Aorta (tissue), 5 donors: Measurements from ENCODE around the gene ROPN1L. TPM values are rescaled to one million over a fixed set of nuclear protein-coding genes. Genes with fewer than 3 reads are reported as not detected.

Experiments used
- ATAC-seq: fragments of 200-7000 bp; cut with Tn5 transposase; one replicate; pipeline ENCODE4 v1.9.1; 2022; ENCODE audit warnings: moderate library complexity; ENCODE audit not compliant: low FRiP score
- DNase-seq, 2 donors: peaks; one replicate each; pipeline ENCODE4 v3.0.0-alpha.2; 2020
- H3K27ac ChIP-seq, 2 donors: one replicate each; pipeline ENCODE4 v1.5.1; 2013; ENCODE audit warnings: low read length in 2 of 2, mild to moderate bottlenecking in 2 of 2, moderate library complexity in 2 of 2, control low read depth in 1 of 2, inconsistent platforms in 1 of 2, low read depth in 1 of 2
- H3K27me3 ChIP-seq, 2 donors: one replicate each; pipeline ENCODE4 v1.6.1; 2013; ENCODE audit warnings: control low read depth in 1 of 2, low read length in 1 of 2, mild to moderate bottlenecking in 1 of 2, moderate library complexity in 1 of 2; ENCODE audit not compliant: insufficient read depth in 2 of 2, control insufficient read depth in 1 of 2
- H3K36me3 ChIP-seq, 2 donors: one replicate each; pipeline ENCODE4 v1.6.1; 2013; ENCODE audit warnings: control low read depth in 1 of 2, low read length in 1 of 2, mild to moderate bottlenecking in 1 of 2; ENCODE audit not compliant: insufficient read depth in 2 of 2, control insufficient read depth in 1 of 2
- H3K4me1 ChIP-seq, 2 donors: one replicate each; pipeline ENCODE4 v1.6.1; 2013; ENCODE audit warnings: low read length in 2 of 2, control low read depth in 1 of 2, mild to moderate bottlenecking in 1 of 2, moderate library complexity in 1 of 2; ENCODE audit not compliant: insufficient read depth in 2 of 2, control insufficient read depth in 1 of 2
- H3K4me3 ChIP-seq, 2 donors: one replicate each; pipeline ENCODE4 v1.5.1; 2013; ENCODE audit warnings: low read length in 2 of 2, control low read depth in 1 of 2, mild to moderate bottlenecking in 1 of 2
- H3K9me3 ChIP-seq: one replicate; pipeline ENCODE4 v1.6.1; 2013; ENCODE audit warnings: mild to moderate bottlenecking, low read length; ENCODE audit not compliant: control insufficient read depth
- WGBS, 2 donors: extraction: QIAGEN DNeasy Blood & Tissue Kit; methylation state at CpG; one replicate each; pipeline ENCODE4 v1.1.7; 2013; 5-methylcytosine and 5-hydroxymethylcytosine counted together
- intact Hi-C, 2 donors: fragments of 100-400 bp; cut with DNase I; formaldehyde crosslinking; loops; one replicate each; pipeline versions ENCODE4 v1.14.2 to v1.15.0; 2022
- polyA plus RNA-seq, 2 donors: library from polyadenylated mRNA; stranded (reverse); fragments of 200-250 nt; gene quantifications; one replicate each; pipeline ENCODE4 v1.2.3, GENCODE V29; 2013
- total RNA-seq, 2 donors: library from RNA; stranded (reverse); fragmentation: NEBNext Ultra II Directional; extraction: Animal tissue kit (Norgen Biotek cat#: 25700); gene quantifications; one replicate each; pipeline ENCODE4 v1.2.1, GENCODE V29; 2021
- donor health status: healthy with polysubstance abuse.
- donor health status: Bipolar disorder and iron deficiency.
- donor health status: DM: no; HTN: no; CAD: no.
- donor health status: DM: no; HTN: no; CAD: no.
- donor health status: DM: yes; HTN: yes; CAD: no.

The ROPN1L gene
- total and polyA plus RNA-seq, 4 donors, result 0.68 to 0.88 TPM; not detected in 2

DNA sequence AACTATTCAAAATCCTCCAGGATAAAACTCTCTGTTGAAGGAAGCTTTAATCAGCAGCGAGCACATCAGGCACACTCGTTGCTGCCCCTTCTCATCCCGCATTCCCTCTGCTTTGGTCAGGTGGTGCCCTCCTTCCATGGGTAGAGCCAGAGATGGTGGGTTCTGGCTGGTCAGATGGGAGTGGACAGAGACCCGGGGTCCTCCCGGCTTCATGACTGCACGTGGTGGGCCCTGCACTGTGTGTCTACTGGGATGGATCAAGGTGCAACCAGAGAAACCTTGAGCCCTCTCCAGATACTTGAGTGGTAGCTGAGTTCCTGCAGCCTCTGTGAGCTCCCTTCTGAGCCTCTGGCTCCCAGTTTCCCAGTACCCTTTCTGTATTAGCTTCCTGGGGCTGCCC, 36.3 kb downstream of the ROPN1L start:
- no peak for ATAC-seq
- intact Hi-C loops, result no loop called here
- DNase-seq, result no peak
- WGBS, 2 donors, result 95 to 96% methylated on average over 6 of the region's 6 CpGs
- H3K27me3 ChIP-seq, result no peaks in the 10 kb centered on the region
- no peak overlapping the region for H3K4me3 ChIP-seq
- peaks cover 6% of the 10 kb centered on the region for H3K9me3 ChIP-seq
- H3K36me3 ChIP-seq, result no peaks in the 10 kb centered on the region
- no peaks in the 10 kb centered on the region for H3K4me1 ChIP-seq
- H3K27ac ChIP-seq, result no peak overlapping the region

DNA sequence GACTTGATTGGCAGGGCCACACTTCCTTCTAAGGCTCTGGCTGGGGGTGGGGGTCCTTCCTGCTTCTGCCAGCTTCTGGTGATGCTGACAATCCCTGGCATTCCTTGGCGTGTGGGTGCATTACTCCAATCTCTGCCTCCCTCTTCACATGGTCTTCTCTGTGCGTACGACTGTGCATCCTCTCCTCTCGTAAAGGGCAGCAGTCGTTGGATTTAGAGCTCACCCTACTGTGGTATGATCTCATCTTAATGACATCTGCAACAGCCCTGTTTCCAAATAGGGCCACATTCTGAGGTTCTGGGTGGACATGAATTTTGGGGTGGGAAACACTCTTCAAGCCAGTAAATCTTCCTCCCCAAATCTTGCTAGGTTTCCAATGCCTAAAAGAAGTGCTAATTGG, 36.8 kb downstream of the ROPN1L start:
- no peaks in the 10 kb centered on the region for H3K36me3 ChIP-seq
- intact Hi-C loops, result no loop called here
- H3K27ac ChIP-seq, result no peak overlapping the region
- no peaks in the 10 kb centered on the region for H3K27me3 ChIP-seq
- WGBS, 2 donors, result 54 to 61% methylated on average over 5 of the region's 5 CpGs
- ATAC-seq (no peak), DNase-seq (no peak)
- H3K4me3 ChIP-seq, result no peak overlapping the region
- peaks cover 6% of the 10 kb centered on the region for H3K9me3 ChIP-seq
- H3K4me1 ChIP-seq, result no peaks in the 10 kb centered on the region

DNA sequence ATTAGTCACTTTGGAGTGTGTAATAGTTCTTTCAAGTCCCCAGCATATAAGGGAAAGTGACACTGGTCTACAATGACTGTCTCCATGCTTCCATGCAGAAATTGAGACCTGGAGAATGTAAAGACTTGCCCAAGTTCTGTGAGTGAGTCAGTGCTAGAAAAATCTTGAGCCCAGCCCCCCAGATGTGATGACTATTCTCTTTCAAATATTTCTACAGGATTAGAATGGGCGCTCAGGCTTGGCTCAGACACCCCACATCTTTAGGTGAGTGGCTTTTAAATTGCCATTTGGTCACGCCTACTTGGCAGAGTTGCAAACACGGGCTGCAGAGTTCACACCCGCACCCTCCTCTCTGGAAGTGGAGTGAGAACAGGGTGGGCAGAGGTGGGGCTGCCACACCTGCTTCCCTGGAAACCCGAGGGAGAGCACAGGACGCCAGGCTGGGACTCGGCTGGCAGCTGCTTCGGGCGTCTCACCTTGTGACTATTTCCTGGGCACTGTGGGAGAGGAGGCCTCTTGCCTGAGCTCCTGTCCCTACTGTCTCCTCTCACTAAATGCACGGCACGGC, 37.6 kb downstream of the ROPN1L start:
- intact Hi-C loops, result no loop called here

DNA sequence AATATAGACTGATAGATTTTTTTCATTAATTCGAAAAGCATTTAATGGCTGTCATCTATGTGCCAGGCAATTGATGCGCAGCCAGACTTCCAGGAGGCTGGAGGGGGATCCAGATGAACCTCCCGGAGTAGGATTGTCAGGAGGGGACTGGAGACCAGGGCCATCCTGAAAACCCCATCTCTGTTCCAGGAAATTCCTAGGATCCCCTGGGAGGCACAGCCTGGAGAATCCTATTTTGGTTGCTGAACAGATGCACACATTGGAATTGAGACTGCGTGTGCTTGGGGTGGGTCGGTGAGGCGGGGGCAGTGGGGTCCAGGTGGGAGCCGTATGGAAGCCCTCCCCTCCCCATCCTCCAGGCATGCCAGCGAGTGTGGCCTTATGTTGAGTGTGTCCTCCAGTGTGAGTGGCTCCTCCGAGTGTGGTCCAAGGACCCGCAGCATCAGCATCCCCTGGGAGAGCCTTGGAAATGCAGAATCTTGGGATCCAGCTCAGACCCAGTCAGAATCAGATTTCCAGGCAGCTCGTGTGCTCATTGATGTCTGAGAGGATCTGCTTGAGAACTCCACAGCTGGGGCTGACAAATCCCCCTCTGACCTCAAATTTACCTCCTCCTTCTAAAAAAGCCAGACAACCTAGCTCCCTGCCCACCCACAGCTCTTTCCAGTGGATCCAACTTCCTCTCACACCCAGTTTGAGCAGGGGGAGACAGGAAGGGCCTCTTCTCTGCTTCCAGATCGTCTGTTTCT, 38.7 kb downstream of the ROPN1L start:
- H3K4me1 ChIP-seq, result no peaks in the 10 kb centered on the region
- H3K27ac ChIP-seq, result no peak overlapping the region
- ATAC-seq (no peak), DNase-seq (no peak)
- no peak overlapping the region for H3K4me3 ChIP-seq
- H3K27me3 ChIP-seq, result no peaks in the 10 kb centered on the region
- 86 to 89% methylated on average over 12 of the region's 12 CpGs for WGBS, 2 donors
- H3K36me3 ChIP-seq, result no peaks in the 10 kb centered on the region
- peaks cover 6% of the 10 kb centered on the region for H3K9me3 ChIP-seq
- intact Hi-C loops, result no loop called here

More for the DNA sequence above, 37.6 kb downstream of the ROPN1L start:
- Histone ChIP-seq H3K27ac (no peak overlapping the region), H3K27me3 (no peaks in the 10 kb centered on the region), H3K4me1 (no peaks in the 10 kb centered on the region), H3K4me3 (no peak overlapping the region), H3K36me3 (no peaks in the 10 kb centered on the region), H3K9me3 (peaks cover 6% of the 10 kb centered on the region)
- no peak for DNase-seq
- ATAC-seq, result no peak
- WGBS, 2 donors, result 74 to 78% methylated on average over 11 of the region's 11 CpGs

DNA sequence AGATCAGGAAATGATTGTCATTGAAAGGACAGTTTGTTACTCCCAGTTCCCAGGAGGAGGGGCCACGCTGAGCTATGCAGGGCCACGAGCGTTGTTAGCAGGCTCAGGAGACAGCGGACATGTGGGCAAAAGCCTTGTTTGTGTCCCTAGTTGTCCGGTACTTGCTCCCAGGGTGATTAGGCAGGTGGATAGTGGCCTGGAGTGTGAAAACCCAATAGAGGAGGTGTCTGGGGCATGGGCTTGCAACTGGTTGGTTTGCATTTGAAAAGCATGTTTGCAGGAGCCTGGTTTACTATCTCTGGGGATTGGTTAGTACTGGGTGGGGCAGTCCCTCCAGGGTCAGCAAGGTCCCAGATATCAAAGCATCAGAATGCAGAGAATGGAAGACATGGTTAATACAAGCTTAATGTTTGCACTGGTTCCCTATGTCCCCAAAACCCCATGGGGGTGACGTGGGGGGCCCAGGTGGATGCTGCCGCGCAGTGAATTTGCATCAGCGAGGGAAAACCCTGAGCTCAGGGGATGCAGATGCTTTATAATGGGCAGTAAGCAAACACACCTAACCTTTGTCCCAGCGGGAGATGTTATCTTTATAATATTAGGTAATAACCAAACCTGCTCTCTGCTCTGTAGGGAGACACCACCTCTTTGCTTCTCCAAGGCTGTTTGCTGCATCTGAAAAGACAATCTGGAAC, 39.7 kb downstream of the ROPN1L start:
- ATAC-seq (no peak), DNase-seq (no peak)
- H3K4me1 ChIP-seq, result no peaks in the 10 kb centered on the region
- intact Hi-C loops, result no loop called here
- no peak overlapping the region for H3K27ac ChIP-seq
- no peaks in the 10 kb centered on the region for H3K36me3 ChIP-seq
- H3K27me3 ChIP-seq, result no peaks in the 10 kb centered on the region
- H3K9me3 ChIP-seq, result peaks cover 1% of the 10 kb centered on the region
- no peak overlapping the region for H3K4me3 ChIP-seq
- WGBS, 2 donors, result 81 to 84% methylated on average over 10 of the region's 10 CpGs

DNA sequence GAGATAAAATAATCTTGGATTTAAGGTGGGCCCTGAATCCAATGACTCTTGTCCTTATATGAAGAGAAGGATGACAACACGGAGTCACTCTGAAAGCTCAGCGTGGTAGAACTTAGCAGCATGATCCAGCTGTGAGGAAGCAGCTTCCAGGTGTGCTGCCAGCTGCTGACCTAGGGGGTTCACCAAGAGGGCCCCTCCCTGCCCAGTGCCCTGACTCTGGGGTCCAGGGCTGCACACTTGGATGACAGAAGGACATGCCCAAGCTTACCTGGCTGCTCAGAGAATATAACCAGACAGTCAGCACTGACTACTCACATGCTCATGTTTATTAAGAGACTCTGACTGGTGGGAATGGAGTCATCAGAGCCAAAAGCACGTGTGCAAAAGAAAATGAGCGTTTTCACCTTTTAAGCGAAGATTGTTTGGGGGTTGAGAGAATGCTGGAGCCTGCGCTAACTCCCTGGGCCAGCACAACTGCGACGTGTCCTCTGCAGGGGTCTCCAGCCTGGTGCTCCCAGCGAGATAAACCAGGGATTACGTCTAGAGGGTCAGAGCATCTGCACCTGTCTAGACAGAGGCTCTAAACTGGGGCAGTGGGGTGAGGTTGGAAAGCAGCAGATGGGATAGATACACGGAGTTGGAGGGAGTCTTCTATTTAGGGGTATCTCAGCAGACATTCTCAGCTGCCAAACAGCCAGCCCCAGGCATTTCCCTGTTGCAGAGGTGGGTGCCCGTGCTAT, 41.3 kb downstream of the ROPN1L start:
- no peak for ATAC-seq

DNA sequence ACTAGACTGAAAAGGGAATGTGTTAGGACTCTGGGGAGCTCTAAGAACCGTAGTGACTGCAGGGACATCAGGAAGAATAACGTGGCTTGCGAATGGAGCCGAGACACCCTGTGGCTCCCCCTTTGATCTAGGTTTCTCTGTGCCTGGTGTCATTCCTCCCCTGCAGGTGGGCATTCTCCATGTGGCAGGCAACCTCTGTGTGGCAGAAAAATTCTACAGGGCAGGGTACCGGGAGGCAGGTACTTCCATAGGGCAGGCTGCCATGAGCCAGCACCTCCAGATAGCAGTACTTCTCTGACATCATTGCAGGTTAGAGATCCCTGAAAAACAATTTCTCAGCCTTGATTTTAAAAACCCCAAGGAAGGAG, 43.1 kb downstream of the ROPN1L start:
- intact Hi-C loops, result no loop called here
- ATAC-seq, result peak; percentile 3
- no peaks in the 10 kb centered on the region for H3K36me3 ChIP-seq
- no peak overlapping the region for H3K27ac ChIP-seq
- no peak overlapping the region for H3K4me3 ChIP-seq
- H3K27me3 ChIP-seq, result no peaks in the 10 kb centered on the region
- WGBS, 2 donors, result 85% methylated on average over 5 of the region's 5 CpGs
- no peaks in the 10 kb centered on the region for H3K9me3 ChIP-seq
- no peak for DNase-seq
- H3K4me1 ChIP-seq, result no peaks in the 10 kb centered on the region

More for the DNA sequence above, 41.3 kb downstream of the ROPN1L start:
- no peak overlapping the region for H3K4me3 ChIP-seq
- H3K27me3 ChIP-seq, result no peaks in the 10 kb centered on the region
- no peak for DNase-seq
- no peaks in the 10 kb centered on the region for H3K36me3 ChIP-seq
- WGBS, 2 donors, result 93 to 95% methylated on average over 12 of the region's 12 CpGs
- intact Hi-C loops, result no loop called here
- no peaks in the 10 kb centered on the region for H3K9me3 ChIP-seq
- no peaks in the 10 kb centered on the region for H3K4me1 ChIP-seq
- H3K27ac ChIP-seq, result no peak overlapping the region

DNA sequence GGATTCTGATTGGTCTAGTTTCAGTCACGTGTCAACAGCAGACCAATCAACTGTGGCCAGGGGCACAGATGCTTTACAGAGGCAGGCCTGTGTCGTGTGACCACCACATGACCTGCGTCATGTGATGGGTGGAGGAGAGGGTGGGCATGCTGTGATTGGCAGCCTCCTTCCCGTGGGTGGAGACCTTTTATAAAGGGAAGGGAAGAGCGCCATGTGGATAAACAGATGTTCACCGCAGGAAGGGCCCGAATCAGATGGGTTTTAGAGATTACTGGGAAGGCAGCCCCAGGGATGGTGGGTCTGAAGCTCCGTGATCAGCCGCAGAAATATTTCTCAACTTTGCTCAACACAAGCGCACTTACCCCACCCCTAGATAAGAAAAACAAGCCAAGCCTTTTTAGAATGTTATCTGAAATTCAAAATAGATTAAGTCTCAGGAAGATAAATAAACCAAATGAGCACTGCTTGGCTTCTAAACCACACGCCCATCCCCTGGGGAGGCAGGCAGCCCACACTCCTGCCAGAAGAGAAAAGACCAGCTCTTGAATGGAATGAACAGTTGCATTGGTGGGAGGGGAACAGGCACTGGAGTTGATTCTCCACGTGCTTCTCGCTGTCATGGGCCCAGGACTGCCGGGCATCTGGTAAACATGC, 43.6 kb downstream of the ROPN1L start:
- peak in 1 of 2 donors; percentile 77 for DNase-seq
- H3K27ac ChIP-seq, result no peak overlapping the region

More for the DNA sequence above, 43.6 kb downstream of the ROPN1L start:
- Histone ChIP-seq H3K4me1 (no peaks in the 10 kb centered on the region), H3K27me3 (no peaks in the 10 kb centered on the region), H3K9me3 (no peaks in the 10 kb centered on the region), H3K4me3 (no peak overlapping the region), H3K36me3 (no peaks in the 10 kb centered on the region)
- 22 to 23% methylated on average over 14 of the region's 14 CpGs for WGBS, 2 donors
- ATAC-seq, result peak; percentile 72
- intact Hi-C loops, result no loop called here
